ENCODE results near the gene MRPS27.
A peak's percentile ranks its signal among the peaks of the same experiment; 100 is the strongest.

Gene MRPS27

DNA sequence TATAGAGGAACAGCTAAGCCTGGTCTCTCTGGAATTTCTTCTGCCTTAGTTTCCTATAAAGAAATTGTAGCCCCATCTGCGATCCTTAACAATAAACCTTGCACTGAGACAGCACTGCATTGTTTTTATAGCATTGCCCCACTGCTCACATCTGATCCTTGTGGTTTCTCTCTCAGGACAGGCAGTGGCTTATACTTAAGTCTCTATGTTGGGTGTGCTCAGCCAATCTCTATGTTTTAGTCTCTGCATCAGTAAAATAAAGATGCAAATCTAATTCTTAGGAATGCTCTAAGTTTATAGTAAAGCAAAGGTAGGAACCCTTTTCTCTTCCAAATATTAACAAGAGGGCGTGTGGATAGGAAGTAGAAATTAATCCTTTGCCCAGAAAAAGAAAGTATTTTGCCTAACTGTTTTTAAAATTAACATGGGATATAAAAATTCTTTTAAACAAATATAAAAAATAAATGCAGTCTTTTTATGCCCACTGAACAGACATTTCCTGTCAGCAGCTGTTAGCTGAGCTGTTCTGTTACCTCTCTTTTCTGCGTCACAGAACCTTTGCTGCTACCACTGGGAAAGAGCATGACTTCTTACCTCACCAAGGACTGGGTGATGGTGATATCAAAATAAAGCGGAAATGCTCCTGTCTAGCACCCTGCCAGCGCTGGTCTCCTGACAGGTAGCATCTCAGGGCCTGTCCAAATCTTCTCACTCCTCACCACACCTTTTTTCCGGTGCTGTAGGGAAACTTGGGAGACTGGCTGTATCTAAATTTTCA is 29.5 kb downstream of the MRPS27 start:
- no peak overlapping the region for H3K4me3 ChIP-seq (ENCODE audit: low read depth, low read length)
- H3K27me3 ChIP-seq (ENCODE audit: control insufficient read depth, insufficient read depth, low read length) = no peaks in the 10 kb centered on the region
- H3K4me1 ChIP-seq (ENCODE audit: control insufficient read depth, insufficient read depth, low read length) = peaks cover 7% of the 10 kb centered on the region; the same call in 1 of the 2 replicates
- H3K9ac ChIP-seq (ENCODE audit: low read length) = no peak overlapping the region
- peaks cover 44% of the 10 kb centered on the region for H3K36me3 ChIP-seq (ENCODE audit: control insufficient read depth, insufficient read depth, low read length)
- no peak overlapping the region for H3K27ac ChIP-seq (ENCODE audit: low read depth, low read length)
- H3K9me3 ChIP-seq (ENCODE audit: control insufficient read depth, insufficient read depth, low read depth, low read length) = no peaks in the 10 kb centered on the region

DNA sequence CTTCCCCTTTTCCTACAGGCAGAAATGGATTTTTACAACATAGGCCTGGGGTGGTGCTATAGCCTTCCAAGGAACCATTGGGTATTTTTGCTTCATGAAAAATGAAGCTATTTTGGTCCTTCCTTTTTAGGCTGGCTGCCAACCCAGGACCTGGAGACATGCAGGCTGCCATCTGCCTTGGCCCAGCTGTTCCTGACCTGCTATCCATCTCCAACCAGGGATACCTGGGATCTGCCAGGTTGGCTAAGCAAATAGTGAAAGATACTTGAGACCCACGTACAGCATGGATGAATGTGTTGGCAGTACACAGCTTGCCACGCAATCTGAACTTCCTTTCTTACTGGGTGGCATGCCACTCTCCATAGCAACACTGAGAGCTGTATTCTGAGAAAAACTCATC is 31.1 kb downstream of the MRPS27 start:
- H3K36me3 ChIP-seq (ENCODE audit: control insufficient read depth, insufficient read depth, low read length) = peaks cover 36% of the 10 kb centered on the region
- no peaks in the 10 kb centered on the region for H3K9me3 ChIP-seq (ENCODE audit: control insufficient read depth, insufficient read depth, low read depth, low read length)

DNA sequence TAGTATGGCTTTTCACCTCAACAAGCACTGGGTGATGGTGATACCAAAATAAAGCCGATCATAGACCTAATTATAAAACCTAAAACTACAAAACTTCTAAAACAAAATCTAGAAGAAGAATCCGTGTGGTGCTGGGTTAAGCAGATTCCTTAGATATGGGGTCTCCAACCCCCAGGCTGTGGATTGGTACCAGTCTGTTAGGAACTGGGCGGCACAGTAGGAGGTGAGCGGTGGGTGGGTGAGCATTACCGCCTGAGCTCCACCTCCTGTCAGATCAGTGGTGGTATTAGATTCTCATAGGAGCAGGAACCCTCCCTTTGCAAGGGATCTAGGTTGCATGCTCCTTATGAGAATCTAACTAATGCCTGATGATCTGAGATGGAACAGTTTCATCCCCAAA is 33.2 kb downstream of the MRPS27 start:
- Histone ChIP-seq H3K4me1 (ENCODE audit: control insufficient read depth, insufficient read depth, low read length) (no peaks in the 10 kb centered on the region), H3K9ac (ENCODE audit: low read length) (no peak overlapping the region), H3K27me3 (ENCODE audit: control insufficient read depth, insufficient read depth, low read length) (no peaks in the 10 kb centered on the region), H3K4me3 (ENCODE audit: low read depth, low read length) (no peak overlapping the region), H3K36me3 (ENCODE audit: control insufficient read depth, insufficient read depth, low read length) (peaks cover 36% of the 10 kb centered on the region), H3K9me3 (ENCODE audit: control insufficient read depth, insufficient read depth, low read depth, low read length) (no peaks in the 10 kb centered on the region), H3K27ac (ENCODE audit: low read depth, low read length) (no peak overlapping the region)

More for the DNA sequence above, 31.1 kb downstream of the MRPS27 start:
- Histone ChIP-seq H3K27ac (ENCODE audit: low read depth, low read length) (no peak overlapping the region), H3K4me1 (ENCODE audit: control insufficient read depth, insufficient read depth, low read length) (peaks cover 7% of the 10 kb centered on the region; the same call in 1 of the 2 replicates), H3K9ac (ENCODE audit: low read length) (no peak overlapping the region), H3K4me3 (ENCODE audit: low read depth, low read length) (no peak overlapping the region), H3K27me3 (ENCODE audit: control insufficient read depth, insufficient read depth, low read length) (no peaks in the 10 kb centered on the region)

DNA sequence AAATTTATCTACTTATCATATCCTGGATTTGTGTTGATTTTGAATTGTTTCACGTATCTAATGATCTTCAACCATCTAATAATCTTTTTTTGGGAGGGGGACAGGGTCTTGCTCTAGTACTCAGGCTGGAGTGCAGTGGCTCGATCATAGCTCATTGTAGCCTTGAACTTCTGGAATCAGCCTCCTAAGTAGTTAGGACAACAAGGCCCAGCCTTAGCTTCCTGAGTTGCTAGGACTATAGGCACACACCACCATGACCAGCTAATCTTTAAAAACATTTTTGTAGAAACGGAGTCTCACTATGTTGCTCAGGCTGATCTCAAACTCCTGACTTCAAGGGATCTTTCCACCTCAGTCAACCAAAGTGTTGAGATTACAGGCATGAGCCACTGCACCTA is 34.6 kb downstream of the MRPS27 start:
- H3K9ac ChIP-seq (ENCODE audit: low read length) = no peak overlapping the region
- H3K4me3 ChIP-seq (ENCODE audit: low read depth, low read length) = no peak overlapping the region
- no peaks in the 10 kb centered on the region for H3K27me3 ChIP-seq (ENCODE audit: control insufficient read depth, insufficient read depth, low read length)
- H3K36me3 ChIP-seq (ENCODE audit: control insufficient read depth, insufficient read depth, low read length) = peaks cover 39% of the 10 kb centered on the region
- H3K4me1 ChIP-seq (ENCODE audit: control insufficient read depth, insufficient read depth, low read length) = no peaks in the 10 kb centered on the region
- no peak overlapping the region for H3K27ac ChIP-seq (ENCODE audit: low read depth, low read length)
- no peaks in the 10 kb centered on the region for H3K9me3 ChIP-seq (ENCODE audit: control insufficient read depth, insufficient read depth, low read depth, low read length)

DNA sequence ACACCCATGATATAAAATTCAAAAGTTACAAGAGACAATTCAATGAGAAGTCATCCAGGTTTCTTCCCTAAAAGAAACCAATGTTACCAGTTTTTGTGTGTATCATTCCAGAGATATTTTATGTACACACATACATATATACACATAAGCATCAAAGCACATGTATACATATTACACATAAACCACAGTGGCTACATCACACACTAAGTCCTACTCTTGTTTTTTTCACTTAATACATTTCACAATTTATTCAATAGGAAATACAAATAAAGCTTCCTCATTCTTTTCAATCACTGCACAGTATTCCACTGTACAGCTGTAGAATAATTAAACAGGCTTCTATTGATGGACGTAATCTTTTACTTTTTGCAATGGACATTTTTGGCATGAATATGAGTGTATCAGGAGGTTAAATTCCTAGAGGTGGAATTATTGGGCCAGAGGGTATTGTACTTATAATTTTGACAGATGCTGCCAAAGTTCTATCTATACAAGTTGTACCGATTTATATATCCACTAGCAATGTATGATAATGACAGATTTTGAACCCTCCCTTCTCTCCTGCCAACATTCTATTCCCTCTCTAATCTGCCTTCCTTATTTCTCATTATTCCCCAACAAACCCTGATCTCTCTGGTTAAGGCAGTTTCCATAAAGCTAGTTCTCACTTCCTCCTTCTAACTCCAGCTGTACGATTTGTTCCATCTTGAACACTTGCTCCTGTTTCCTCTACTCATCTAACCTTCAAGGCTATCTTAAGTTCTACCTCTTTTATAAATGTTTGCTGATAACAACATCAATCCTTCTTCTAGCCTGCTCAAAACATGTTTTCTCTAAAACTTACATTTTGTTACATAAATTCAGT is 35.2 kb downstream of the MRPS27 start:
- Histone ChIP-seq H3K4me1 (ENCODE audit: control insufficient read depth, insufficient read depth, low read length) (no peaks in the 10 kb centered on the region), H3K27ac (ENCODE audit: low read depth, low read length) (no peak overlapping the region), H3K9me3 (ENCODE audit: control insufficient read depth, insufficient read depth, low read depth, low read length) (no peaks in the 10 kb centered on the region), H3K9ac (ENCODE audit: low read length) (no peak overlapping the region), H3K27me3 (ENCODE audit: control insufficient read depth, insufficient read depth, low read length) (no peaks in the 10 kb centered on the region), H3K36me3 (ENCODE audit: control insufficient read depth, insufficient read depth, low read length) (peaks cover 35% of the 10 kb centered on the region), H3K4me3 (ENCODE audit: low read depth, low read length) (no peak overlapping the region)

DNA sequence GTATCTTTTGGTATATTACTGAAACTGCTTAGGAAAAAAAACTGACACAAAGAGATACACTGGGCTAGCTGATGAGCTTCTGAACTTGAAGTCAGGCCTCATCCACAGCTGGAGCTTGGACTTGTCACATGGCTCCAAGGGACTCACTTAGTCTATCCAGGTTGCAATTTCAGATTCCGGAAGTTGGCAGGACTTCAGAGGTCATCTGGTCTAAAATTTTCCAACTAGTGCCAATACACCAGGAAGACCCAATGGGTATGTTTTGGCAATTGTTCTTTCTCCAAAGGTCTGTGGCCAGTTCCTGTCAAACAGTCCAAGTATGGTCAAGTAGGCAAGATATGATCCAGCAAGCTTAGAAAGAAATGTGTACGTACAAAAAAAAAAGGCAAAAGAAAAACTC is 36.7 kb downstream of the MRPS27 start:
- no peaks in the 10 kb centered on the region for H3K27me3 ChIP-seq (ENCODE audit: control insufficient read depth, insufficient read depth, low read length)
- no peaks in the 10 kb centered on the region for H3K9me3 ChIP-seq (ENCODE audit: control insufficient read depth, insufficient read depth, low read depth, low read length)
- H3K36me3 ChIP-seq (ENCODE audit: control insufficient read depth, insufficient read depth, low read length) = peaks cover 36% of the 10 kb centered on the region
- no peak overlapping the region for H3K9ac ChIP-seq (ENCODE audit: low read length)
- H3K4me3 ChIP-seq (ENCODE audit: low read depth, low read length) = no peak overlapping the region
- no peaks in the 10 kb centered on the region for H3K4me1 ChIP-seq (ENCODE audit: control insufficient read depth, insufficient read depth, low read length)
- no peak overlapping the region for H3K27ac ChIP-seq (ENCODE audit: low read depth, low read length)

DNA sequence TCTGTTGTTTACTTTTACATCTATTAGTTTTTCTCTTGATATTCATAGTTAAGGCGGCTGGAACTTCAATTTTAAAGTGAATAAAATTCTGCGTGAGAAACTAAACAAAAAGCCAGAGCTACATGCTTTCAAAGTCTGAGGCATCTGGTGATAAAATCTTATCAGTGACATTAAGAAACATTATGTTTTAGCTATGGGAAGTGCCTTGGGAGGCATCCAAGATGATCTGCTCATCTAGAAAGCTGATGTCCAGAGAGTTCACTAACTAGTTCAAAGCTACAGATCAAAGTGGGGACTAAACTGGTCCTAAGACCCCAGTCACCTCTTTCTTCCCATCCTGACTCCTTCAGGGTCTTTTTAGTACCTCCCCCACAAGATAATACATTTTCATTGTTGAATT is 37.2 kb downstream of the MRPS27 start:
- no peak overlapping the region for H3K9ac ChIP-seq (ENCODE audit: low read length)
- no peaks in the 10 kb centered on the region for H3K9me3 ChIP-seq (ENCODE audit: control insufficient read depth, insufficient read depth, low read depth, low read length)
- no peak overlapping the region for H3K27ac ChIP-seq (ENCODE audit: low read depth, low read length)
- H3K27me3 ChIP-seq (ENCODE audit: control insufficient read depth, insufficient read depth, low read length) = no peaks in the 10 kb centered on the region
- peaks cover 35% of the 10 kb centered on the region for H3K36me3 ChIP-seq (ENCODE audit: control insufficient read depth, insufficient read depth, low read length)
- no peak overlapping the region for H3K4me3 ChIP-seq (ENCODE audit: low read depth, low read length)
- H3K4me1 ChIP-seq (ENCODE audit: control insufficient read depth, insufficient read depth, low read length) = no peaks in the 10 kb centered on the region

DNA sequence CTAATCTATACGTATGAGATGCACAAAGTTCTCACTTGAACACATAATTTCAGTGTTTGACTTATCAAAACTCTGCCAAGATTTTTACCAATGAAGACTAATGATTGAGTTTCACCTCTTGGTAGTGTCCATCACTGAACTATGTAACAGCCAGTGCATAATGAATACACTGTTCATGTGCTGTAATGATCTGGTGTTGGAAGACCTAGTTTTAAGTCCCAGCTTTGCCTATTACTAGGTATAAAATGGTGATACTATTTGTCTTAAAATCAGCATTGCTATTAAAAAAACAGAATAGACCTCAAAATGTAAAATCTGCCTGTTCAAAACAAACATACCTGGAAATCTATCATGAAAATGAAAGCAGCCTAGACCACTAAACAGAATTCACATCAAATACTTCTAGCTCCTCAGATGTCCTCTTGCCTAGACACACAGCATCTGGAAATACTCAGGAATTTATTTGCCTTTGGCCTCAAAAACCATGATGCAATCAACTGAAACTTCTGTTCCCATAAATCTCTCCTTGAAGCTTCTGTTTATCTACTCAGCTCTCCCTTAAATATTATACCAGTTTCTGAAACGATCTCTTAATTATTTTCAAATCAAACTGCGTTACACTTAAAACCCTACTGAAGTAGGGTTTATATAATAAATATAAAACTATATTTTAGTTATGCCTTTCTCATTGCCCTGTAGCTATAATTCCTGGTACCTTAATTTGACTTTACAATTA is 38.1 kb downstream of the MRPS27 start:
- Histone ChIP-seq H3K4me3 (ENCODE audit: low read depth, low read length) (no peak overlapping the region), H3K27ac (ENCODE audit: low read depth, low read length) (peak overlapping the region; percentile 56; the same call in 1 of the 2 replicates), H3K27me3 (ENCODE audit: control insufficient read depth, insufficient read depth, low read length) (no peaks in the 10 kb centered on the region), H3K4me1 (ENCODE audit: control insufficient read depth, insufficient read depth, low read length) (no peaks in the 10 kb centered on the region), H3K9ac (ENCODE audit: low read length) (no peak overlapping the region), H3K9me3 (ENCODE audit: control insufficient read depth, insufficient read depth, low read depth, low read length) (no peaks in the 10 kb centered on the region), H3K36me3 (ENCODE audit: control insufficient read depth, insufficient read depth, low read length) (peaks cover 33% of the 10 kb centered on the region)

DNA sequence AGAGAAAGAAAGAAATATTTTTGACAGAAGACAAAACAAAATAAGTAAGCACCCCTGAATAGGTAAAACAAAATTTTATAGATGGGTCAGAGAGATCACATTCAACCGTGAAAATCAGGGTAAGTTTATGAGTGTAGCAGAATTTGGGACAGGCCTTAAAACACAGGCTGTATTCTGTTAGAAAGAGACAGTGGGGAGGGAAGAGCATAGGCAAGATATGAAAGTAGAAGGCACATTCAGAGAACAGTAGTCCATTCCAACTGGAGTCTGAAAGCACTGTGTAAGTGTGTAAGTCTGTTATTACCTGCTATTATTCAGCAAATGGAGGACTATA is 38.6 kb downstream of the MRPS27 start:
- Histone ChIP-seq H3K9ac (ENCODE audit: low read length) (no peak overlapping the region), H3K27me3 (ENCODE audit: control insufficient read depth, insufficient read depth, low read length) (no peaks in the 10 kb centered on the region), H3K36me3 (ENCODE audit: control insufficient read depth, insufficient read depth, low read length) (peaks cover 31% of the 10 kb centered on the region)

DNA sequence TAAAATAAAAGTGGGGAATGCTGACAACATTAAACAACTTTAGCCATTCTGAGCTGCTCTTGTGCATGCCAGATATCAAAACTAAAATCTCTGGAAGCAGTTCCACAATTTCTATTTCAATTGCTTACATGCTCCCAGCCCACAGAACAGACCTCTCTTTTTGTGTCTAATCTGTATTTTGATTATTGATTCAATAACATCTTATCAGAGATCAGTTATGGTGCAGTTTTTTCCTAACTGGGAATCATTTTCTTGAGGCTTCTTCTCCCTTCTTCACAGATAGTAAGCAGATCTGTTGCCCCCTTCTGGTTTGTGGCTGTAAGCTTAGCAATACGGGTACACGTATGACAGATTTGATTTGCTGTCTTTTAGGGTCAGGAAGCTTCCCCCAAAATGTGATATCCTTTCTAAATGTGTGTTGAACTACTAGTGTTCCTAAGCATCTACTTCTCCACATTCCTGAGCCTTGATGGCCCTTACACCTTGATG is 39.4 kb downstream of the MRPS27 start:
- H3K4me3 ChIP-seq (ENCODE audit: low read depth, low read length) = no peak overlapping the region
- H3K27me3 ChIP-seq (ENCODE audit: control insufficient read depth, insufficient read depth, low read length) = no peaks in the 10 kb centered on the region
- H3K4me1 ChIP-seq (ENCODE audit: control insufficient read depth, insufficient read depth, low read length) = no peaks in the 10 kb centered on the region
- H3K9me3 ChIP-seq (ENCODE audit: control insufficient read depth, insufficient read depth, low read depth, low read length) = no peaks in the 10 kb centered on the region
- peaks cover 31% of the 10 kb centered on the region for H3K36me3 ChIP-seq (ENCODE audit: control insufficient read depth, insufficient read depth, low read length)
- no peak overlapping the region for H3K27ac ChIP-seq (ENCODE audit: low read depth, low read length)
- no peak overlapping the region for H3K9ac ChIP-seq (ENCODE audit: low read length)

More for the DNA sequence above, 38.6 kb downstream of the MRPS27 start:
- Histone ChIP-seq H3K9me3 (ENCODE audit: control insufficient read depth, insufficient read depth, low read depth, low read length) (no peaks in the 10 kb centered on the region), H3K27ac (ENCODE audit: low read depth, low read length) (no peak overlapping the region), H3K4me3 (ENCODE audit: low read depth, low read length) (no peak overlapping the region), H3K4me1 (ENCODE audit: control insufficient read depth, insufficient read depth, low read length) (no peaks in the 10 kb centered on the region)

Data from HUES6 (cell line).